SK-N-SH (cell line): ENCODE measurements around the gene CST9L. TPM values are rescaled to one million over a fixed set of nuclear protein-coding genes. Genes with fewer than 3 reads are reported as not detected.

ENCODE experiments used
- CTCF ChIA-PET: fragments of 300-600, 350-600 bp; formaldehyde crosslinking; extraction: SDS; loops from one replicate; lab custom pipeline; 2021; lab: Yijun Ruan, JAX
- POLR2A ChIA-PET: fragments of 350-600 bp; sonication (Branson Sonifier 250); formaldehyde crosslinking; extraction: SDS; loops from one replicate; lab custom pipeline; 2020; ENCODE audit warnings: antibody characterized with exemption, inconsistent platforms; lab: Yijun Ruan, JAX
- DNase-seq: peaks from one replicate; pipeline ENCODE4 v3.0.0; 2012
- H2AFZ ChIP-seq: fragments of 200-600 bp; sonication (generic); 2 replicates; pipeline ENCODE4 v1.8.1; 2016; ENCODE audit warnings: antibody characterized with exemption, mild to moderate bottlenecking, low read depth
- H3F3A ChIP-seq: fragments of 200-600 bp; sonication (generic); replicated peaks from 2 replicates; pipeline ENCODE3; 2016; ENCODE audit warnings: antibody characterized with exemption, mild to moderate bottlenecking; ENCODE audit not compliant: insufficient read depth
- H3K27ac ChIP-seq, 2 experiments: fragments of 200-500 bp in 1 of 2; fragments of 200-600 bp in 1 of 2; sonication (Bioruptor generic) in 1 of 2; sonication (generic), shearing (Covaris generic) in 1 of 2; 2 replicates each; pipeline versions ENCODE4 v1.5.1 to v1.6.1; 2014 to 2016; ENCODE audit warnings: low read depth in 2 of 2, inconsistent platforms in 1 of 2, low read length in 1 of 2, mild to moderate bottlenecking in 1 of 2, mixed read lengths in 1 of 2
- H3K27me3 ChIP-seq: fragments of 200-600 bp; sonication (generic), shearing (Covaris generic); 2 replicates; pipeline ENCODE4 v1.6.1; 2016; ENCODE audit warnings: mixed run types; ENCODE audit not compliant: insufficient read depth
- H3K36me3 ChIP-seq, 2 experiments: fragments of 200-500 bp in 1 of 2; fragments of 200-600 bp in 1 of 2; sonication (Bioruptor generic) in 1 of 2; sonication (generic) in 1 of 2; replicated peaks in 1 of 2; 2 replicates each; pipeline versions ENCODE3 to v1.5.1; 2014 to 2016; ENCODE audit warnings: low read length in 1 of 2, mild to moderate bottlenecking in 1 of 2; ENCODE audit not compliant: insufficient read depth in 2 of 2, control insufficient read depth in 1 of 2
- H3K4me1 ChIP-seq, 2 experiments: fragments of 200-500 bp in 1 of 2; fragments of 200-600 bp in 1 of 2; sonication (Bioruptor generic) in 1 of 2; sonication (generic), shearing (Covaris generic) in 1 of 2; 2 replicates each; pipeline versions ENCODE4 v1.5.1 to v1.6.1; 2014 to 2016; ENCODE audit warnings: low read depth in 1 of 2, low read length in 1 of 2, mixed run types in 1 of 2; ENCODE audit not compliant: insufficient read depth in 2 of 2, control insufficient read depth in 1 of 2
- H3K4me2 ChIP-seq: fragments of 200-600 bp; sonication (generic), shearing (Covaris generic); 2 replicates; pipeline ENCODE4 v1.6.1; 2017; ENCODE audit warnings: mixed run types
- H3K4me3 ChIP-seq, 2 experiments: fragments of 200-500 bp in 1 of 2; fragments of 200-600 bp in 1 of 2; sonication (Bioruptor generic) in 1 of 2; sonication (generic), shearing (Covaris generic) in 1 of 2; 2 replicates each; pipeline versions ENCODE4 v1.5.1 to v1.8.1; 2014 to 2016; ENCODE audit warnings: low read depth in 2 of 2, inconsistent platforms in 1 of 2, low read length in 1 of 2, mild to moderate bottlenecking in 1 of 2, mixed read lengths in 1 of 2, moderate library complexity in 1 of 2
- H3K79me2 ChIP-seq: fragments of 200-600 bp; sonication (generic); 2 replicates; pipeline ENCODE4 v1.8.1; 2017; ENCODE audit warnings: mild to moderate bottlenecking; ENCODE audit not compliant: insufficient read depth
- H3K9ac ChIP-seq: fragments of 200-600 bp; sonication (generic); 2 replicates; pipeline ENCODE4 v1.6.1; 2017; ENCODE audit warnings: mixed run types
- H3K9me2 ChIP-seq: fragments of 200-600 bp; sonication (generic); 2 replicates; pipeline ENCODE4 v1.6.1; 2017; ENCODE audit warnings: mixed run types
- H3K9me3 ChIP-seq: fragments of 200-600 bp; sonication (generic); 2 replicates; pipeline ENCODE4 v1.6.1; 2017; ENCODE audit warnings: mixed run types, mild to moderate bottlenecking, moderate library complexity
- H4K20me1 ChIP-seq: fragments of 200-600 bp; sonication (generic); 2 replicates; pipeline ENCODE4 v1.6.1; 2017; ENCODE audit warnings: mild to moderate bottlenecking, mixed run types; ENCODE audit not compliant: insufficient read depth
- EZH2phosphoT487 ChIP-seq: fragments of 200-600 bp; sonication (generic); IDR thresholded peaks from 2 replicates; pipeline ENCODE4 v1.6.1; 2017; ENCODE audit warnings: low read depth, mixed run types, mild to moderate bottlenecking, antibody characterized with exemption, moderate library complexity, borderline replicate concordance
- FOSL2 ChIP-seq: IDR thresholded peaks from 2 replicates; pipeline ENCODE4 v1.4.0; 2012; ENCODE audit warnings: low read depth, mild to moderate bottlenecking, moderate library complexity, borderline replicate concordance
- GATA2 ChIP-seq: sonication (generic); formaldehyde crosslinking; IDR thresholded peaks from 2 replicates; pipeline ENCODE4 v1.5.0; 2020; ENCODE audit warnings: mild to moderate bottlenecking, missing genetic modification reagents
- IRF3 ChIP-seq: fragments of 150-350 bp; IDR thresholded peaks from 2 replicates; pipeline ENCODE4 v1.6.1; 2016; ENCODE audit warnings: mild to moderate bottlenecking, low read depth, low read length
- MXI1 ChIP-seq: IDR thresholded peaks from 2 replicates; pipeline ENCODE4 v1.6.1; 2012; ENCODE audit warnings: mild to moderate bottlenecking, low read depth, low read length, improper control_type of control experiment
- NFIC ChIP-seq: IDR thresholded peaks from 2 replicates; pipeline ENCODE4 v1.4.0; 2012; ENCODE audit warnings: borderline replicate concordance
- POLR2AphosphoS5 ChIP-seq: IDR thresholded peaks from 2 replicates; pipeline ENCODE4 v1.6.1; 2012; ENCODE audit warnings: low read depth, low read length
- RCOR1 ChIP-seq: fragments of 150-350 bp; IDR thresholded peaks from 2 replicates; pipeline ENCODE4 v1.6.1; 2017; ENCODE audit warnings: antibody characterized with exemption, low read length
- REST ChIP-seq: IDR thresholded peaks from 2 replicates; pipeline ENCODE4 v1.6.1; 2012; ENCODE audit warnings: mild to moderate bottlenecking, low read depth, low read length, moderate library complexity
- TCF12 ChIP-seq: IDR thresholded peaks from 2 replicates; pipeline ENCODE4 v1.4.0; 2012
- TEAD4 ChIP-seq: IDR thresholded peaks from 2 replicates; pipeline ENCODE4 v1.4.0; 2012; ENCODE audit warnings: mild to moderate bottlenecking, borderline replicate concordance; ENCODE audit not compliant: insufficient read depth
- YY1 ChIP-seq: IDR thresholded peaks from 2 replicates; pipeline ENCODE4 v1.4.0; 2012; ENCODE audit warnings: low read depth, mild to moderate bottlenecking
- WGBS: methylation state at CpG from one replicate; pipeline ENCODE4 v1.1.6; 2017; ENCODE audit warnings: low lambda C conversion rate; 5-methylcytosine and 5-hydroxymethylcytosine counted together
- polyA plus RNA-seq, 3 experiments: library from polyadenylated mRNA; depleted of rRNA; stranded (reverse); fragments of >200 nt; gene quantifications; 2 replicates each; pipeline ENCODE4 v1.2.3, GENCODE V29; 2012
- TF ChIP-seq, protein P1 (sequence below): IDR thresholded peaks from 2 replicates; pipeline ENCODE4; 2012

The CST9L gene
- polyA plus RNA-seq, 1 of the 3 experiments (the other 2 are of a cell fraction) = not detected

- no peaks in the 10 kb centered on the region for H3K36me3 ChIP-seq
- no peak overlapping the region for H3K4me2 ChIP-seq
- CTCF ChIA-PET = no interaction called here
- H3K4me1 ChIP-seq = no peaks in the 10 kb centered on the region
- H3K27me3 ChIP-seq = no peaks in the 10 kb centered on the region
- no peak overlapping the region for H3K4me3 ChIP-seq
- DNase-seq = no peak
- H3K9me3 ChIP-seq = no peaks in the 10 kb centered on the region
- no peaks in the 10 kb centered on the region for H4K20me1 ChIP-seq
- H3K9me2 ChIP-seq = no peaks in the 10 kb centered on the region
- no peak overlapping the region for H2AFZ ChIP-seq
- 0% methylated on average over 1 of the region's 1 CpG for WGBS
- POLR2A ChIA-PET = no interaction called here
- TF ChIP-seq TEAD4 = no peak
- TF ChIP-seq YY1 = no peak
- TF ChIP-seq POLR2AphosphoS5 = no peak
- TF ChIP-seq GATA2 (CRISPR knock-in tag) = no peak
- TF ChIP-seq IRF3 = no peak
- TF ChIP-seq, protein P1, sequence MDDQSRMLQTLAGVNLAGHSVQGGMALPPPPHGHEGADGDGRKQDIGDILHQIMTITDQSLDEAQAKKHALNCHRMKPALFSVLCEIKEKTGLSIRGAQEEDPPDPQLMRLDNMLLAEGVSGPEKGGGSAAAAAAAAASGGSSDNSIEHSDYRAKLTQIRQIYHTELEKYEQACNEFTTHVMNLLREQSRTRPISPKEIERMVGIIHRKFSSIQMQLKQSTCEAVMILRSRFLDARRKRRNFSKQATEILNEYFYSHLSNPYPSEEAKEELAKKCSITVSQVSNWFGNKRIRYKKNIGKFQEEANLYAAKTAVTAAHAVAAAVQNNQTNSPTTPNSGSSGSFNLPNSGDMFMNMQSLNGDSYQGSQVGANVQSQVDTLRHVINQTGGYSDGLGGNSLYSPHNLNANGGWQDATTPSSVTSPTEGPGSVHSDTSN = no peak
- TF ChIP-seq REST = no peak
- TF ChIP-seq EZH2phosphoT487 = no peak
- no peak for TF ChIP-seq FOSL2
- no peak for TF ChIP-seq NFIC
- TF ChIP-seq TCF12 = no peak
- no peak for TF ChIP-seq RCOR1
- TF ChIP-seq MXI1 = no peak
- H3K27ac ChIP-seq = no peak overlapping the region
- H3F3A ChIP-seq = no peaks in the 10 kb centered on the region
- no peaks in the 10 kb centered on the region for H3K79me2 ChIP-seq
- no peak overlapping the region for H3K9ac ChIP-seq
These were observed 37.2 kb downstream of the CST9L start for GRCh38 chr20:23530937-23531567.
